Muscle of back (tissue), 11 donors: ENCODE measurements around the gene S100PBP. TPM values are rescaled to one million over a fixed set of nuclear protein-coding genes. Genes with fewer than 3 reads are reported as not detected.
A peak's percentile ranks its signal among the peaks of the same experiment; 100 is the strongest.

Experiments used
- DNase-seq, 3 donors: peaks; one replicate each; pipeline versions ENCODE4 v3.0.0 to v3.0.0-alpha.2; 2013
- polyA plus RNA-seq, 10 donors: library from polyadenylated mRNA; unstranded; fragments of 120-200 nt; gene quantifications; one replicate each; pipeline ENCODE4 v1.2.1, GENCODE V29; 2013; ENCODE audit not compliant: insufficient read length in 10 of 10

The S100PBP gene
- polyA plus RNA-seq, 10 donors: 16.9 to 38.8 (median 24.4) TPM

- DNase-seq: peak in 2 of 3 donors; percentile 67 to 80
These were observed 68.8 kb downstream of the S100PBP start, which contains the start of gene HPCA for GRCh38 chr1:32886004-32886827. Gene HPCA, plus strand, starts transcription at chr1:32886491. Its CDS starts 2,408 bp downstream, at chr1:32888899.

- DNase-seq: no peak
These were observed 69.5 kb downstream of the S100PBP start for GRCh38 chr1:32886828-32887414.

GRCh38 chr1:32887623-32888022 is 70.2 kb downstream of the S100PBP start:
- no peak for DNase-seq

- no peak for DNase-seq
These were observed 70.7 kb downstream of the S100PBP start for GRCh38 chr1:32888134-32888533.

GRCh38 chr1:32888677-32889420 is 71.4 kb downstream of the S100PBP start:
- DNase-seq: no peak

- DNase-seq: no peak
These were observed 72.4 kb downstream of the S100PBP start for GRCh38 chr1:32889731-32890278.

- no peak for DNase-seq
These were observed 73.2 kb downstream of the S100PBP start for GRCh38 chr1:32890516-32891240.

- no peak for DNase-seq
These were observed 73.8 kb downstream of the S100PBP start for GRCh38 chr1:32891241-32891570.

- DNase-seq: no peak
These were observed 74.2 kb downstream of the S100PBP start for GRCh38 chr1:32891630-32892029.

- peak in 1 of 3 donors; percentile 65 for DNase-seq
These were observed 75.1 kb downstream of the S100PBP start for GRCh38 chr1:32892368-32893197.

- peak in 2 of 3 donors; percentile 64 to 84 for DNase-seq
These were observed 76.0 kb downstream of the S100PBP start for GRCh38 chr1:32893198-32894018.

GRCh38 chr1:32894019-32894600 is 76.7 kb downstream of the S100PBP start:
- DNase-seq: no peak

- DNase-seq: no peak
These were observed 77.2 kb downstream of the S100PBP start for GRCh38 chr1:32894681-32895080.

GRCh38 chr1:32895325-32896215 is 78.1 kb downstream of the S100PBP start:
- no peak for DNase-seq

- no peak for DNase-seq
These were observed 79.0 kb downstream of the S100PBP start for GRCh38 chr1:32896451-32896850.

GRCh38 chr1:32897082-32898049 is 79.9 kb downstream of the S100PBP start:
- DNase-seq: no peak

GRCh38 chr1:32898056-32898455 is 80.6 kb downstream of the S100PBP start:
- no peak for DNase-seq
